WTC11 (cell line): ENCODE data around the gene EEIG1. TPM values are rescaled to one million over a fixed set of nuclear protein-coding genes. Genes with fewer than 3 reads are reported as not detected.

Experiments used
- ATAC-seq: fragments of 200-7000 bp; cut with Tn5 transposase; 2 replicates; pipeline ENCODE4 v1.10.0; 2021; ENCODE audit warnings: mild to moderate bottlenecking, moderate library complexity
- CTCF ChIA-PET: fragments of 300-600 bp; sonication (Branson Sonifier 250); formaldehyde crosslinking; loops from one replicate; lab custom pipeline; 2021; ENCODE audit warnings: antibody characterized with exemption; lab: Charles Lee
- POLR2A ChIA-PET: fragments of 350-600 bp; sonication (Branson Sonifier 250); formaldehyde crosslinking; loops from one replicate; lab custom pipeline; 2021; ENCODE audit warnings: antibody characterized with exemption; lab: Charles Lee
- DNase-seq: peaks from one replicate; pipeline ENCODE4 v3.0.0; 2021; ENCODE audit warnings: low spot score
- H3K27ac Mint-ChIP-seq: 2 replicates; pipeline ENCODE4 v1.8.0; 2021; ENCODE audit warnings: mixed read lengths
- H3K27me3 Mint-ChIP-seq: 2 replicates; pipeline ENCODE4 v1.8.0; 2021; ENCODE audit warnings: low read depth, mild to moderate bottlenecking, moderate library complexity, mixed read lengths
- H3K36me3 Mint-ChIP-seq: 2 replicates; pipeline ENCODE4 v1.8.0; 2021; ENCODE audit warnings: mixed read lengths
- H3K4me1 Mint-ChIP-seq: 2 replicates; pipeline ENCODE4 v1.8.0; 2022; ENCODE audit warnings: mixed read lengths
- H3K4me3 Mint-ChIP-seq: 2 replicates; pipeline ENCODE4 v1.8.0; 2021; ENCODE audit warnings: mild to moderate bottlenecking, moderate library complexity, mixed read lengths
- H3K9me3 Mint-ChIP-seq: 2 replicates; pipeline ENCODE4 v1.8.0; 2021; ENCODE audit warnings: mixed read lengths
- ATF1 ChIP-seq: sonication (generic); formaldehyde crosslinking; IDR thresholded peaks from 2 replicates; pipeline ENCODE4 v1.8.1; 2023; ENCODE audit warnings: mild to moderate bottlenecking, moderate library complexity, missing genetic modification reagents
- ATF2 ChIP-seq: sonication (generic); formaldehyde crosslinking; IDR thresholded peaks from 2 replicates; pipeline ENCODE4 v1.8.1; 2022; ENCODE audit warnings: low read depth, missing genetic modification reagents, borderline replicate concordance
- CBFB ChIP-seq: sonication (generic); formaldehyde crosslinking; IDR thresholded peaks from 2 replicates; pipeline ENCODE4 v1.8.1; 2022; ENCODE audit warnings: mild to moderate bottlenecking, low read depth, missing genetic modification reagents
- FOXK1 ChIP-seq: sonication (generic); formaldehyde crosslinking; IDR thresholded peaks from 2 replicates; pipeline ENCODE4 v1.8.0; 2022; ENCODE audit warnings: mild to moderate bottlenecking, moderate library complexity, missing genetic modification reagents
- IRF2 ChIP-seq: sonication (generic); formaldehyde crosslinking; IDR thresholded peaks from 2 replicates; pipeline ENCODE4 v1.8.0; 2022; ENCODE audit warnings: low read depth, missing genetic modification reagents, borderline replicate concordance
- KAT7 ChIP-seq: sonication (generic); formaldehyde crosslinking; IDR thresholded peaks from 2 replicates; pipeline ENCODE4 v1.8.1; 2023; ENCODE audit warnings: missing genetic modification reagents, mild to moderate bottlenecking, borderline replicate concordance
- NR2C2 ChIP-seq: sonication (generic); formaldehyde crosslinking; IDR thresholded peaks from 2 replicates; pipeline ENCODE4 v1.8.0; 2022; ENCODE audit warnings: mild to moderate bottlenecking, missing genetic modification reagents
- RORB ChIP-seq: fragments of 250-450 bp; sonication (Bioruptor Pico); IDR thresholded peaks from 2 replicates; pipeline ENCODE4 v1.9.0; 2021; ENCODE audit warnings: mild to moderate bottlenecking
- SOX15 ChIP-seq: fragments of 250-450 bp; sonication (Bioruptor Pico); IDR thresholded peaks from 2 replicates; pipeline ENCODE4 v1.9.0; 2021; ENCODE audit warnings: mild to moderate bottlenecking
- STAT6 ChIP-seq: sonication (generic); formaldehyde crosslinking; conservative IDR thresholded peaks from 2 replicates; pipeline ENCODE4 v1.8.1; 2023; ENCODE audit warnings: mild to moderate bottlenecking, low read depth, missing genetic modification reagents, moderate library complexity
- TCF7 ChIP-seq: sonication (generic); formaldehyde crosslinking; IDR thresholded peaks from 2 replicates; pipeline ENCODE4 v1.8.0; 2022; ENCODE audit warnings: mild to moderate bottlenecking, low read depth, missing genetic modification reagents, moderate library complexity
- ZBTB21 ChIP-seq: sonication (generic); formaldehyde crosslinking; IDR thresholded peaks from 2 replicates; pipeline ENCODE4 v1.8.1; 2023; ENCODE audit warnings: mild to moderate bottlenecking, missing genetic modification reagents, borderline replicate concordance
- ZNF232 ChIP-seq: sonication (generic); formaldehyde crosslinking; IDR thresholded peaks from 2 replicates; pipeline ENCODE4 v1.8.0; 2022; ENCODE audit warnings: mild to moderate bottlenecking, missing genetic modification reagents
- ZNF281 ChIP-seq: sonication (generic); formaldehyde crosslinking; IDR thresholded peaks from 2 replicates; pipeline ENCODE4 v1.8.0; 2023; ENCODE audit warnings: mild to moderate bottlenecking, missing genetic modification reagents
- ZNF317 ChIP-seq: sonication (generic); formaldehyde crosslinking; IDR thresholded peaks from 2 replicates; pipeline ENCODE4 v1.8.1; 2023; ENCODE audit warnings: low read depth, mild to moderate bottlenecking, moderate library complexity, missing genetic modification reagents, borderline replicate concordance
- ZNF416 ChIP-seq: fragments of 250-450 bp; sonication (Bioruptor Pico); IDR thresholded peaks from 2 replicates; pipeline ENCODE4 v1.9.0; 2021; ENCODE audit warnings: mild to moderate bottlenecking, inconsistent platforms
- ZNF425 ChIP-seq: fragments of 250-450 bp; sonication (Bioruptor Pico); conservative IDR thresholded peaks from 2 replicates; pipeline ENCODE4 v1.9.0; 2021; ENCODE audit warnings: mild to moderate bottlenecking
- ZNF671 ChIP-seq: fragments of 250-450 bp; sonication (Bioruptor Pico); IDR thresholded peaks from 2 replicates; pipeline ENCODE4 v1.8.0; 2021; ENCODE audit warnings: mild to moderate bottlenecking
- total RNA-seq: library from RNA; stranded (reverse); gene quantifications from 3 replicates; pipeline ENCODE4 v1.2.3, GENCODE V29; 2021
- TF ChIP-seq, protein P1 (sequence below): sonication (generic); formaldehyde crosslinking; IDR thresholded peaks from 2 replicates; pipeline ENCODE4 v1.8.0; 2022; ENCODE audit warnings: mild to moderate bottlenecking, missing genetic modification reagents
- TF ChIP-seq, protein P2 (sequence below): sonication (generic); formaldehyde crosslinking; IDR thresholded peaks from 2 replicates; pipeline ENCODE4 v1.8.0; 2022; ENCODE audit warnings: mild to moderate bottlenecking, missing genetic modification reagents

Gene EEIG1
- total RNA-seq, 1 experiment from 2014 or later: 66.4 TPM

DNA sequence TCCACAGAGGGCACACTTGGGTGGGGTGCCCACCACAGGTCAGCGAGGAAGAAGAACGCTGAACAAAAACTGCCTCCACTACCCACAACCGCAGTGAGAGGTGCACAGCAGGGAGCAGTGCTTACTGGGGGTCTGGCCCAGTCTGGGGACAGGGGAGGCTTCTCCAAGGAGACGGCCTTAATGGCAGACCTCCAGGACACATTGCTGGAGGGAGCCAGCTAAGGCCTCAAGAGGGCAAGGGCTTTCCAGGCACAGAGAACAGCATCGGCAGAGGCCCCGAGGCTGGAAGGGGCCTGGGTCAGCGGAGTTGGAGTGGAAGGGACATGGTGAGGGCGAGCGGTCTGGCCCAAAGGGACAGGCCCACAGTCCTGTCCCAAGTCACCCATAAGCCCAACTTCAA, 34.8 kb downstream of the EEIG1 start (continued):
- TF ChIP-seq STAT6 (CRISPR knock-in tag): no peak
- no peak for TF ChIP-seq ZNF232 (CRISPR knock-in tag)
- no peak for TF ChIP-seq KAT7 (CRISPR knock-in tag)

- ChIA-PET CTCF (interaction anchor here (5.0 to 5.2 kb wide), 2 partner anchors 11 to 89 kb away, joined by 121 to 179 read pairs; no protein-coding TSS in a partner anchor), POLR2A (no interaction called here)
Measured at GRCh38 chr9:127945338-127945737, 35.5 kb downstream of the EEIG1 start.

DNA sequence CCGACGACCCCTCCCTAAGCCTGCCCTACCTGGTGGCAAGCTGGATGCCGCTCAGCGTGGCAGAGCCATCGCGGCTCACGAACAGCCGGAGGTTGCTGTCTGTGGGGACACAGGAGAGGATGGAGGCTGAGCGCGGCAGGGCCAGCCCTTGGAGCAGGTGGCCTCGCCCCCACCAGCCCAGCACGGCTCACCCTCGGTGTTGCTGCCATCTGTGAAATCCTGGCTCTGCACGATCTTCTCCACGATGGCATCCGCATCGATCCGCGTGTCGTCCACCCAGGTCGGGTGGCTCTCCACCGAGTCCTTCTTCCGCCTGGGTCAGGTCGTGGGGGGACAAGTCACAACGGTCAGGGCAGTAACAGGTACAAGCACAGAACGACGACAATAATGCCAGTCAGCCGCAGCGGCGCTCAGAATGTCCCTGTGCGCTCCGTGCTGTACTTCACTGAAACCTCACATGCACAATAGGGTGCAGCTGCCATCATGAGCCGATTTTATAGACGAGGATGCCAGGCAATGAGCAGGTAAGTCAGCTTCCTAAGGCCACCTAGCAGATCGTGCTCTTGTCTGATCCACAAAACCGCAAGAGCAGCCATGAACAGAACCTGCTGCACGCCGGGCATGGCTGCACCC, 36.1 kb downstream of the EEIG1 start:
- no peak for DNase-seq
- no peaks in the 10 kb centered on the region for H3K9me3 Mint-ChIP-seq
- peaks cover 22% of the 10 kb centered on the region for H3K4me1 Mint-ChIP-seq
- H3K36me3 Mint-ChIP-seq: peaks cover 5% of the 10 kb centered on the region; the same call in 1 of the 2 replicates
- no peak overlapping the region for H3K4me3 Mint-ChIP-seq
- no peaks in the 10 kb centered on the region for H3K27me3 Mint-ChIP-seq
- CTCF ChIA-PET: interaction anchor here (0.9 to 5.2 kb wide), 27 partner anchors 7 to 386 kb away, joined by 3 to 179 read pairs (median 11); partner anchors contain the start of genes EEIG1, PIP5KL1 and ST6GALNAC4
- POLR2A ChIA-PET: no interaction called here
- ATAC-seq: no peak
- no peak overlapping the region for H3K27ac Mint-ChIP-seq
- TF ChIP-seq FOXK1 (CRISPR knock-in tag) (no peak), ZNF425 (CRISPR knock-in tag) (no peak), ATF1 (CRISPR knock-in tag) (no peak), ZNF281 (CRISPR knock-in tag) (no peak), STAT6 (CRISPR knock-in tag) (no peak), ZNF317 (CRISPR knock-in tag) (no peak), NR2C2 (CRISPR knock-in tag) (no peak)
- TF ChIP-seq, protein P1, sequence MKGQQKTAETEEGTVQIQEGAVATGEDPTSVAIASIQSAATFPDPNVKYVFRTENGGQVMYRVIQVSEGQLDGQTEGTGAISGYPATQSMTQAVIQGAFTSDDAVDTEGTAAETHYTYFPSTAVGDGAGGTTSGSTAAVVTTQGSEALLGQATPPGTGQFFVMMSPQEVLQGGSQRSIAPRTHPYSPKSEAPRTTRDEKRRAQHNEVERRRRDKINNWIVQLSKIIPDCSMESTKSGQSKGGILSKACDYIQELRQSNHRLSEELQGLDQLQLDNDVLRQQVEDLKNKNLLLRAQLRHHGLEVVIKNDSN (CRISPR knock-in tag): no peak

More at GRCh38 chr9:127945338-127945737, 35.5 kb downstream of the EEIG1 start:
- H3K4me3 Mint-ChIP-seq: no peak overlapping the region
- H3K36me3 Mint-ChIP-seq: peaks cover 5% of the 10 kb centered on the region; the same call in 1 of the 2 replicates
- TF ChIP-seq, protein P2, sequence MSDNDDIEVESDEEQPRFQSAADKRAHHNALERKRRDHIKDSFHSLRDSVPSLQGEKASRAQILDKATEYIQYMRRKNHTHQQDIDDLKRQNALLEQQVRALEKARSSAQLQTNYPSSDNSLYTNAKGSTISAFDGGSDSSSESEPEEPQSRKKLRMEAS (CRISPR knock-in tag): no peak
- TF ChIP-seq TCF7 (CRISPR knock-in tag) (no peak), SOX15 (CRISPR knock-in tag) (no peak), RORB (CRISPR knock-in tag) (no peak), ZNF317 (CRISPR knock-in tag) (no peak), CBFB (CRISPR knock-in tag) (no peak), IRF2 (CRISPR knock-in tag) (no peak), ZBTB21 (CRISPR knock-in tag) (no peak), ZNF416 (CRISPR knock-in tag) (no peak), ZNF671 (CRISPR knock-in tag) (no peak), ATF2 (CRISPR knock-in tag) (no peak)
- H3K9me3 Mint-ChIP-seq: no peaks in the 10 kb centered on the region
- ATAC-seq (no peak), DNase-seq (no peak)
- no peaks in the 10 kb centered on the region for H3K27me3 Mint-ChIP-seq
- H3K4me1 Mint-ChIP-seq: peaks cover 22% of the 10 kb centered on the region
- H3K27ac Mint-ChIP-seq: no peak overlapping the region
